DMS53 treated with DMSO at 0.1 percent for 48 hours (cell line): Measurements from ENCODE around the gene SDCBP2.

Experiments
- DNase-seq: peaks from one replicate; lab custom pipeline; 2025; ENCODE audit not compliant: unreplicated experiment; lab: John Stamatoyannopoulos, UW

The SDCBP2 gene

GRCh38 chr20:1277529-1278322, 51.2 kb downstream of the SDCBP2 start:
- no peak for DNase-seq

GRCh38 chr20:1275919-1276318, 53.0 kb downstream of the SDCBP2 start:
- DNase-seq = no peak

DNA sequence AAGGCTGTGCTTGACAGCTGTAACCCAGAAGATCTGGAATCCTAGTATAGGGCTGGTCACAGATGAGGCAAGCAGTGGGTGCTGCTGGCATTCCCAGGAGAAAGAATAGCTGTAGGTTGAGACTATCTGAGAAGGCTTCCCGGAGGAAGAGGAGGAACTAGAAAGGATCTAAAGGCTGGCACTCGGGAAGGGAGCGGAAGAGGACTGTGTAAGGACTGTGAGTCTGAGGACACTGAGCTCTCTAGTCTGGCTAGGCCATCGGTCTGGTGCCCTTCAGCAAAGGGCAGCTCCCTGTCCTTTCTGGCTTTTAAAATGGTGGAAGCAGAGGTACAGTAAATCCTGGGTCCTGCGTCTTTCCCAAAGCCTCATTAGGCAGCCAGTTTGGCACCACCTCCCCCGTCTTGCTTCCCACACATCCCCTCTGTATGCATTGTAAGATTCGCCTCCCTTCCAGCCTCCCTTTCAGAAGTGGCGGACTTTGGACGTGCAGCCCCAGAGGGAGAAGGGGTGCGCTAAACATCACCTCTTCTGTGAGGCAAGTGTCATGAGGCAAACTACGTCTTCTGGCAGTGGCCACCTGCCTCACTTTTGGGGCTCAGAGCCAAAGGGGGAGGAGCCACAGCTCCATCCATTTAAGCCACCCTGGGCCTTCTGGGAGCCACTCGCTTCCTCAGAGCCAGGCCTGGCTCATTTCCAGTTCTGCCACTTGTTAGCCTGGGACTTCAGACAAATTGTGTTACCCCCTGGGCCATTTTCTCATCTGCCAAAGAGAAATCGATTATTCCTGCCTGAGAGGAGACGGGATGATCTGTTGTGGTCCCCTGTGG, 54.2 kb downstream of the SDCBP2 start:
- no peak for DNase-seq

DNA sequence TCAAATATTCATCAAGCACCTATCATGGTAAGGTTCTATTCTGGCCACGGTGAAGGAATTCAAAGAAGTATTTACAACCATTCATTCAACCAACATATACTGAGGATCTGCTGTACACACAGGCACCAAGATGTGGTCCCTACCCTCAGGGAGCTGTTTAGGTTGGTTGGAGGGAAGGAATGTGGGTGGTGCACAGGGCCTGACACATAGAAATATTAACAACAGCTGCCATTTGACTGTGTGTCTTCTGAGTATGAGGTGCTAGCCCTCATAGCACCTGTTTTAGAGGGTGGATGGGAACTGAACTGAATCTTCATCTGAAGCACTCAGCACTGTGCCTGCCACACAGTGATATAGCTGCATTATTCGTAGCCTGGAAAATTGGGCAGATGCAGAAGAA, 55.6 kb downstream of the SDCBP2 start:
- DNase-seq = no peak

- DNase-seq = no peak
Observed at GRCh38 chr20:1272368-1273100, 56.4 kb downstream of the SDCBP2 start.

GRCh38 chr20:1269850-1270249, 59.1 kb downstream of the SDCBP2 start:
- DNase-seq = no peak

DNA sequence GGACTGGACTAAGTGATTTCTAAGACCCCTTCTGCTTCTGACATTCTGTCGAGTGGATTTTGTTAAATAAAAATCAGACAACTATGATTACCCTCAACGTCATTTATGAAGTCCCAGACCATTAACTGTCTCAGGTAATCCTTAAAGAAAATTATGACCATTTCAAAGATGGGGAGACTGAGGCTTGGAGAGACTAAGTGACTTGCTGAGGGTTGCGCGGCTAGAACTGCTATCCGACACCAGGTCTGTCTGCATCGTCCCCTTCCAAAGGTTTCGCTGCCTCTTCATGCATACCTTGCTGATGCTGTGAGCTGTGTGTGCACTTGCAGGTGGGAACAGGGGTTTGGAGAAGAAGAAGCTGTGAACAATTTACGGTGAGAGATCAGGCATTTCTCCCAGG, 59.7 kb downstream of the SDCBP2 start:
- no peak for DNase-seq

- no peak for DNase-seq
Observed at GRCh38 chr20:1267809-1268374, 61.0 kb downstream of the SDCBP2 start.

DNA sequence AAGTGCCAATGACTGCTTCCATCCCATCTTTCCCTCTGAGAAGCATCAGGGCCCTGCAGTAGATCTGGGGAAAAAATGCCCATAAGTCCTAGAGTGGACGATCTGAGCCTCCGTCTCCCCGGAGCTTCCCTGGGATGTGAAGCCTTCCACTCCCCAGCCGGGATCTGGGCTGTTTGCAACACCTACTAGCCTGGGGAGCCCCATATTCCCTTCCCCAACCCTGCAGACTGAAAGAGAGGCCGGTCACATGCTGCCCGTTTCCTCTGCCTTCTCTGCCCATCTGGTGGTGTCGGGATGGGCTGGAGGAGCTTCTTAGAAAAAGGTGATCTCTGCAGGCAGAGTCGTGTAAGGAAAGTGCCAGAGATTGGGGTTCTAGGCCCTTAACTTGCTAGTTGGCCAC, 61.8 kb downstream of the SDCBP2 start:
- DNase-seq = no peak

GRCh38 chr20:1266167-1266973, 62.6 kb downstream of the SDCBP2 start, which contains the start of gene SNPH:
Gene SNPH (plus strand): TSS chr20:1266294. CDS start chr20:1296240, 29,946 bp downstream.
- no peak for DNase-seq

- no peak for DNase-seq
Observed at GRCh38 chr20:1265916-1266166, 63.1 kb downstream of the SDCBP2 start.

DNA sequence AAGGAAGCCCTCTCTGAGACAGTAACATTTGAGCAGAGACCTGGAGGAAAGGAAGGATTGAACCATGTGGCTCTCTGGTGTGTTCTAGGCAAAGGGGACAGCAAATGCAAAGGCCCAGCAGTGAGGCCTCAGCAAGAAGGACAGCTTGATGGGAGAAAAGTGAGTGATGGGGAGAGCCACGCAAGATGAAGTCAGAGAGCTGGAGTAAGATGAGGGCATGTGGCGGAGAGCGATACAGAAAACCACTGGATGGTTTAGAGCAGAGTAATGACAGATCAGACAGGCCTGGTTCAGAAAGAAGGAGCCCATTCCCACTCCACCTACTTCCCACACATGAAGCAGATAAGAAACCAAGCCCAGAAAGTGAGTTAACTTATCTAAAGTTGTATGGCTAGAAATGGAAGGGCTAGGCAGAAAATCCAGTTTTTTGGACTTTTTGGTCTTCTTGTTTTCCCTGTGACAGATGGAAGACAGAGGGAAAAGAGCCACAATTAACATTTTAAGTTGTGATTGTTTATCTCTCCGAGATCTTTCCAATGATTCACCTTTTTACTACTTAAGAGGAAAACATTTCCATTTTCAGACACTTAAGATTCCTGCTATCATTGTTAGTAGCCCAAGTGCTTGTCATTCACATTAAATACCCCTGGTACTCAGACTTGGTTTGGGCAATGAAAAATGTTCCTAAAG, 63.6 kb downstream of the SDCBP2 start:
- DNase-seq = no peak

- no peak for DNase-seq
Observed at GRCh38 chr20:1264727-1265126, 64.2 kb downstream of the SDCBP2 start.

- no peak for DNase-seq
Observed at GRCh38 chr20:1263853-1264252, 65.1 kb downstream of the SDCBP2 start.
